Caki2 (cell line): ENCODE results near the gene OIT3. TPM values are rescaled to one million over a fixed set of nuclear protein-coding genes. Genes with fewer than 3 reads are reported as not detected.

ENCODE experiments used
- DNase-seq: peaks from one replicate; pipeline ENCODE4 v3.0.0-alpha.2; 2015; ENCODE audit warnings: low read depth
- in situ Hi-C: cut with HindIII; loops from 2 replicates; pipeline ENCODE4 v1.10.0; 2016; ENCODE audit warnings: low sequenced_read_pairs, low pct_unique_long_range_greater_than_20kb, mixed read lengths
- total RNA-seq: library from RNA; depleted of rRNA; stranded (reverse); fragments of >200 nt; shearing (Covaris generic); gene quantifications from 2 replicates; pipeline ENCODE4 v1.2.3, GENCODE V29; 2014; ENCODE audit warnings: low replicate concordance; rRNA removed

The OIT3 gene
- not detected in 2 replicates for total RNA-seq

GRCh38 chr10:72893136-72893798 lies at the start of gene OIT3:
TSS of gene OIT3 (plus strand) at chr10:72893739. CDS start at chr10:72893799, 60 bp downstream.
- in situ Hi-C loops: no loop called here
- no peak for DNase-seq

DNA sequence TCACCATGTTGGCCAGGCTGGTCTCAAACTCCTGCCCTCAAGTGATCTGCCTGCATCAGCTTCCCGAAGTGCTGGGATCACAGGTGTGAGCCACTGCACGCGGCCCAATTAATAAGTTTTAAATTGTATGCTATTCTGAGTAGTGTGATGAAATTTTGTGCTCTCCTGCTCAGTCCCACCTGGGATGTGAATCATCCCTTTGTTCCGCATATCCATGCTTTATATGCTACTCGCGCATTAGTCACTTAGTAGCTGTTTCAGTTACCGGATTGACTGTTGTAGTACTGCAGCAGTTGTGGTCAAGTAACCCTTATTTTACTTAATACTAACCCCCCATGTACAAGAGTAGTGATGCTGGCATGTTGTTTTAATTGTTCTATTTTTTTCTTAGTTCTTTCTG lies 47.3 kb upstream of the OIT3 start:
- peak; percentile 70 for DNase-seq
- in situ Hi-C loops: no loop called here

DNA sequence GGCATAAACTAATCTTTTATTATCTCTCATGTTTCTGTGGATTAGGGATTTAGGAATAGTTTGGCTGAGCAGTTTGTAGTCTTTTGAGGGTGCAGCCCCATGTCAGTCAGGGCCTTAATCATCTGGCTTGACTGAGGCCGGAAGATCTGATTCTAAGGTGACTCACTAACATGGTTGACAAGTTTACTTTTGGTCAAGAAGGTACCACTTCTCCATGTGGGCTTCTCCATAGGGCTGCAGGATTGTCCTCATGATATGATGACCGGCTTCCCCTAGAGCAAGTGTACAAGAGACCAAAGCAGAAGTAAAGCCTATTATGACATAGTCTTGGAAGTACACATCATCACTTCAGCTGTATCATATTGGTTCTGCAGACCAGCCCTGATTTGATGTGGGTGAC lies 45.9 kb upstream of the OIT3 start:
- in situ Hi-C loops: no loop called here
- no peak for DNase-seq

DNA sequence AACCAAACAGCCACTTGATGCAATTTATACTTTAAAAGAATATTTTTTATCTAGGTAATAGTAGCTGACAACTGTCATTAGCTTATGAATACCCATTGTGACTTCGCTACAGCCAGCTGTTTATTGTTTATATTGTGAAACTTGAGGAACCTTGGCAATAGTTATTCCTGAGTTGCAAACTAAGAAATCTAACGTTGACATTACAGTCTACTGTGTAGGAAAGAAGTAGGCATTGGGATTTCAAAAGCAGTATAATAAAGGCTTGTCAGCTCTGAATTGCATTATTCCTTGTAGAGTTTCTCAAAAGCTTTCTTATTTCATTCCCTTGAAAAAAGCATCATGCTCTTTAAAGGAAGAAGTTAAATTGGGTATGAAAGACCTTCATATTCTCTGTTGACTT lies 42.7 kb upstream of the OIT3 start:
- in situ Hi-C loops: no loop called here
- no peak for DNase-seq

- in situ Hi-C loops: no loop called here
- DNase-seq: no peak
These were observed 42.0 kb upstream of the OIT3 start for GRCh38 chr10:72851509-72851908.

- in situ Hi-C loops: no loop called here
- DNase-seq: no peak
These were observed 41.0 kb upstream of the OIT3 start for GRCh38 chr10:72852508-72852907.

- in situ Hi-C loops: no loop called here
- DNase-seq: no peak
These were observed 38.4 kb upstream of the OIT3 start for GRCh38 chr10:72855129-72855528.

GRCh38 chr10:72855790-72856189 lies 37.7 kb upstream of the OIT3 start:
- DNase-seq: no peak
- in situ Hi-C loops: no loop called here

DNA sequence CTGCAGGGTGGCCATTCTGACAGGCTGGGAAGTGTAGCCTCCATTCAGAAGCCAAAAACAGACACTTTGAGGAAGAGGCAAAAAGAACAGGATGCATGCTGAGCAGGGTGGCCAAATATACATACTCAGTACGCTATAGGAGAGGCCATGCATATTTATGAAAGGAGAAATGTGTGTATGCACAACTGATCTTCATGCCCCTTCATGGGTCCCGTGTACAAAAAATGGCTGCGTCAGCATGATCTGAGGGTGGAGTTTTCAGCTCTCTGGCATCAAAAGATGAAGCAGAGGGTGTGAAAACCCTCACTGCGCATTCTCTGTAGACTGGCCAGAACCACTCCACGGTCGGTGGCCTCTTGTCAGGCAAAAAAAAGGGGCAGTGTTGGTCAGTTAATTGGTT lies 35.5 kb upstream of the OIT3 start:
- in situ Hi-C loops: no loop called here
- no peak for DNase-seq

- DNase-seq: no peak
- in situ Hi-C loops: no loop called here
These were observed 30.6 kb upstream of the OIT3 start for GRCh38 chr10:72862957-72863356.

DNA sequence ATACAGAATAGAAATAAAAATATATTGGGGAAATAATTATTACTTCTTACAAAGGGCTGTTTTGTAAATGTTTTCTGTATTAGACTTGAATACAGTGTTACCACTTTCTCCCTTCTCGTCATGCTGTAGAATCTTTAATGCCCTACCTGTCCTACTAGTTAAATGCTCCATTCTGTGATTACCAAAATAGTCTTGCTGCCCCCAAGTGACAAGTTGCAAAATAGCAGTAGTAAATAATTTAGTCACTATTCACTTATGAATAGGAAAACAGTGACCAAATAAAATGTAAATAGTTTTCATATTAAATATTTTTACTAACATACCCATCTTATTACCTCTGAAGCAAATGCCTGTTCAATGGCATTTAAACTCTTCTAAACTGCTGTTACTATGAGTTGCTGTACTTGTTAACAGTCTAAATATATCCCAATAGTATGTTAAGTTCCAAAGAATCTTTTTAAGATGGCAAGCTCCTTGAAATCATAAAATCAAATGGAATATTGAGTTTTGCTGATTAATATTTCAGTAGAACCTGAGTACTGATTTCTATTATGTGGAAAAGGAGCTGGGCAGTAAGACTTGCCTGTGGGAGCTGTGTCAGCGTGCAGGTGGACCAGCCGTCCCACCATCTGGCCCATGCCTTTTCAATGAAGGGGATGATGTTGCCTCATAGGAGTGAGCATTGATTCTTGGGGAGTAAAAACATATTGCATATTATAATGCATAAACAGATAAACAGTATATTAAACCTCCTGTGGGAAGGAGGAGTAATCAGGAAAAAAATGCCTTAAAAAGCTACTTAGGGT lies 18.1 kb upstream of the OIT3 start:
- in situ Hi-C loops: no loop called here
- DNase-seq: peak; percentile 21

GRCh38 chr10:72879245-72879644 lies 14.3 kb upstream of the OIT3 start:
- no peak for DNase-seq
- in situ Hi-C loops: no loop called here

- in situ Hi-C loops: no loop called here
- DNase-seq: no peak
These were observed 12.2 kb upstream of the OIT3 start for GRCh38 chr10:72881291-72881690.

- DNase-seq: no peak
- in situ Hi-C loops: no loop called here
These were observed 9.7 kb upstream of the OIT3 start for GRCh38 chr10:72883861-72884260.

DNA sequence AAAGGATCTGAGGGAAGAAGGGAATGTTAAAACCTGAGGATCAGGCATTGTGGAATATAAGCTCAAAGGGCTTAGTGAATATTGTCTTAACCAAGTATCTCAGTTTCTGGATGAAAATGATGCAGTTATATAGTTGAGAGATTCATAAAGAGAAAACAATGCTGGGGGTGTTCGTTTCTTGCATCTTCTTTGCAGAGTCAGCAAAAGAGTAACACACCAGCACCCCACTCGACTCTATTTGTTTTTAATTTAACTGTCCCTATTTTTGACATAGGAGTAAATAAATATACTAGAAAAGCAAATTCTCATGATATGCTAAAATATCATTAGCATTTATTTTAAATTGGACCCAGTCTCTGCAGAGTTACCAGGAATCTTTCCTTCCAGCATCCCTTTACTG lies 7.6 kb upstream of the OIT3 start:
- in situ Hi-C loops: no loop called here
- no peak for DNase-seq

- in situ Hi-C loops: no loop called here
- DNase-seq: no peak
These were observed 6.9 kb upstream of the OIT3 start for GRCh38 chr10:72886621-72887020.

DNA sequence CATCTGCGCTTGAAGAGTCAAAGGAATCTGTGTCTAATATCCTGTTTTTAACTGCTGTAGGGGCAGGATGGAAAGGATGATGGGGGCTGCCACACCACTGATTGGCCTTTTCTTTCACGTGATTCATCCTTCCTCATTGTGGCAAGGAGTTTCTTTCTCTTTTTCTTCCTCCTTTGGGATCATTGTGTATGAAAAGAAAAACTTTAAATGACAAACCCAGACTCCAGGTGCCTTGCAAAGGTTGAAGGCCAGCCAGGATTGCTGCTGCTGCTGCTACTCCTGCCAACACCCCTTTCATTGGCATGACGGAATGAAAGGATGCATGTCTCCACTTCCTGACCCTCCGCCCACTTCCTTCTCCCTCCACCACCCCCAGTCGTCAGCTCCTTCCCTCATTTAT lies 6.5 kb upstream of the OIT3 start:
- no peak for DNase-seq
- in situ Hi-C loops: no loop called here

- DNase-seq: no peak
- in situ Hi-C loops: no loop called here
These were observed 5.3 kb upstream of the OIT3 start for GRCh38 chr10:72888151-72888638.

- peak; percentile 17 for DNase-seq
- in situ Hi-C loops: no loop called here
These were observed 4.1 kb upstream of the OIT3 start for GRCh38 chr10:72889391-72889831.

DNA sequence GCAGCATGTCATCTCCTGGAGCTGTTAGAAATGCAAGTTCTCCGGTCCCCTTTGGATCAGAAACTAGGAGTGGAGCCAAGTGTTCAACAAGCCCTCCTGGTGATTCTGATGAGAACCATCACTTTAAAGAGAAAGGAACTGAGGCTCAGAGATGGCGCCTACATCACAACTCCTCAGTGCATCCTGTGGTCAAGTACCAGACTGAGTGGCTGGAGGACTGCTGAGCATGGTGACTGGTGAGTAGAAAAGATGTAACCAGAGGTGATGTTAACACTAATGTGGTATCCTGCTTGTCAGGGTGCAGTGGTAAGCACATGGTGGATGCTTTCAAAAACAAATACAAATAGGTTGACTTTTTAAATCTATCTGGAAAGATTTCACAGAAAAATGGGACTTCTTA lies 3.5 kb upstream of the OIT3 start:
- DNase-seq: no peak
- in situ Hi-C loops: no loop called here
